GM18867 (cell line): ENCODE data around the gene FBLN2.
"Not testable (repeated sequence)": the region's sequence is repeated elsewhere in the genome, so short reads cannot be mapped to it uniquely, and the experiment has no call there.

Experiments used
- ATAC-seq: cut with Tn5 transposase; IDR thresholded peaks from one replicate; pipeline ENCODE4 v1.9.1; 2021; ENCODE audit warnings: mild to moderate bottlenecking, moderate library complexity; ENCODE audit not compliant: unreplicated experiment

FBLN2 gene

DNA sequence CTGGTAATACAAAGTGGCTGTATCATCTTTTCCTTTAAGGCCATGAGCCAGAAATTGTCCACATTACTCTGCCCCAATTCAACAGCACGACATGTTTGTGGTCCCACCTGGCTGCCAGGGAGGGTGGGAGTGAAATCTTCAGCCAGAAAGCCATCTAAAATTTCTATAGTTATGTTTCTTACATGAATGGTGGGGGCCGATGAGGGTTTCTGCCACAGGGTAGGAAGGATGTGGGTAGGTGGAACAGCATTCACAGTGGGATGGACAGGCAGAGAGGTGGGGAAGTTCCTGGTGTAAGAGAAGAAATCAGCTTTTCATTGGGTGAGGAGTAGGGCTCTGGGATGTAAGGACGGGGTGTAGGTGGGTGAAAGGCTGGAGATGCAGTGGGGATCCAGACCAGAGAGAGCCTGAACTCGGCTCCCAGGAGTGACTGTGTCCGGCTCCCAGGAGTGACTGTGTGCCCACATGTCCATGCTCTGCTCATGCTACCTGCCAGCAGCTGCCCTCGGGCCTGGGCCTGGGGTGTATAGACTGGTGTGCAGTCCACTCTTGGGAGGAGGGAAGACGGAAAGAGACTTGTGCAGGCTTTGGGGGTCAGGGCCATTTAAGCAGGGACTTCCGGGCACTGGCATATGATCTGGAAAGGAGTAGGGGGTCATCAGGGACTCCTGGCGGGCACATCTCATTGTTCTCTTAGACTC lies 3.8 kb upstream of the FBLN2 start:
- ATAC-seq, result no peak

DNA sequence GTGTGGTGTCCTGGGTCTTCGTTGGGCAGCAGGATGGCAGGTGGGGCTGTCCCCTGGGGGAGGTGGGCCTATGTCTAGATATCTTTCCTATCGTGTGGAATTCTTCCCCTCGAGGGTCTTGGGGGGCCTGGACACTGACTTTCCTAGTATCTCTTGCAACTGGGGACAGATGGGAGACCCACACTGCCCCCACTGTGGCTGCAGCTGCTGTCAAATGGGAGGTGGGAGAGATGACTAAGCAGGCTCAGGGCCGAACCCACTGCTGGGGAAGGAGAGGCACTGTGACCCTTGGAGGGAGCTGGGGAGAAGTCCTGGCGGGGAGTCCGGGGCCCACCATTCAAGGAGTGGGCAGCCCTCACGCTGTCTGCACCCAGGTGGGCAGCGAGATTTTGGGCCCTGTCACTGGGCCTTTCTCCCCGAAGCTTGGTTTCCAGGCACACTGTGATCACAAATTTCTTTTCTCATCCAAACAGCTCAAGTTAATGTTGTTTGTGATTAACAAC lies 2.9 kb upstream of the FBLN2 start:
- ATAC-seq, result no peak

DNA sequence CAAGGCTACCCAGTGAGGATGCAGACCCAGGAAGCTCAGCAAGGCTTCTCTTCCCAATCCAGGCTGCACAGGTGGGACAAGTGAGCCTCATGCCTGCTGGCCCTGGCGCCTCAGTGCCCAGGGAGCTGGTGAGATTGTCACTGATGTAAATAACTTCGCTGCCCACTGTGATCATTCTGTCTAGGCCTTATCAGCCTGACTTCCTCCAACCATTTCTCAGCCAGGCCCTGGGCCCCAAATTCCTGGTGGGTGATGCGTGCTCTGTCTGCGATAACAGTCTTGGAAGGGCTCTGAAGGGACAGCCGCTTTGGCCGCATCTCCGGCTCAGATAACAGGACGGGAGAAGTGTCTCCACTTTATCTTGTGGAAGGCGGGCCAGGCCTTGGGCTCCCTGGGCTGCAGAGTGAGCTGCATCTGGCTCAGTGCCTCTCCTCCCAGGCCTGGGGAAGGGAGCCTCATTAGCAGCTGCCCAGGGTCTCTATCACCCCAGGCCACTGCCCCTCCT lies 2.2 kb upstream of the FBLN2 start:
- ATAC-seq, result no peak

DNA sequence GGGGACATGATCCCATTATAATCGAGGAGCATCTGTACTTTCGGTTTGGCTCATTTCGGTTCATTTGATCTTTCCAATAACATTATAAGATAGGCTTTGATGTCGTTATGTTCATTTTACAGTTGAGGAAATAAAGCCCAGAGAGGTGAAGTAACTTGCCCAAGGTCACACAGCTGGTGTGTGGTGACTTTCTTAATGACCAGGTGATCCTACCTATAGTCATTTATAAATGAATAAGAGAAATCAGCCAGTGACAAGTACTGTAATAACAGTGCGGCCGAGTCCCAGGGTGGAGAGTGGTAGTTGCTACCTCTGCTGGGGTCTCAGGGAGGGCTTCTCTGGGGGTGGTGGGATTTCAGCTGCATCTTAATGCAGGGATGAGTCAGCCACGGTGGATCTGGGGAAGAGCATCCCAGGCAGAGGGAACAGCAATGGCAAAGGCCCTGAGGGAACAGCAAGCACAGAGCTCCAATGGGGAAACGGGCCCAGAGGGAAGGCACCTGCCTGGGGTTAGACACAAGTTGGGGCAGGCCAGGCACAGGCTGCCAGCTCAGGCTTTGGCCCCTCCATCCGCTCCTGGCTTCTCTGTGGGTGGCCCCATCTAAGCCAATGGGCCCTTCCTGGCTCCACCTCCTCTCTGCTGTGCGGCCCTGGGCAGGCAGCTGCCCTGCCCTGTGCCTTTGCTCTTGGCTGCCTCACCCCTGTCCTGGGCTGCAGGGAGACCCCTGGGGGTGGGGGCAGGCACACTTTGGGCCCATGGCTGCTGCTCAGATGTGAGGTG lies 1.1 kb upstream of the FBLN2 start:
- ATAC-seq, result no peak

DNA sequence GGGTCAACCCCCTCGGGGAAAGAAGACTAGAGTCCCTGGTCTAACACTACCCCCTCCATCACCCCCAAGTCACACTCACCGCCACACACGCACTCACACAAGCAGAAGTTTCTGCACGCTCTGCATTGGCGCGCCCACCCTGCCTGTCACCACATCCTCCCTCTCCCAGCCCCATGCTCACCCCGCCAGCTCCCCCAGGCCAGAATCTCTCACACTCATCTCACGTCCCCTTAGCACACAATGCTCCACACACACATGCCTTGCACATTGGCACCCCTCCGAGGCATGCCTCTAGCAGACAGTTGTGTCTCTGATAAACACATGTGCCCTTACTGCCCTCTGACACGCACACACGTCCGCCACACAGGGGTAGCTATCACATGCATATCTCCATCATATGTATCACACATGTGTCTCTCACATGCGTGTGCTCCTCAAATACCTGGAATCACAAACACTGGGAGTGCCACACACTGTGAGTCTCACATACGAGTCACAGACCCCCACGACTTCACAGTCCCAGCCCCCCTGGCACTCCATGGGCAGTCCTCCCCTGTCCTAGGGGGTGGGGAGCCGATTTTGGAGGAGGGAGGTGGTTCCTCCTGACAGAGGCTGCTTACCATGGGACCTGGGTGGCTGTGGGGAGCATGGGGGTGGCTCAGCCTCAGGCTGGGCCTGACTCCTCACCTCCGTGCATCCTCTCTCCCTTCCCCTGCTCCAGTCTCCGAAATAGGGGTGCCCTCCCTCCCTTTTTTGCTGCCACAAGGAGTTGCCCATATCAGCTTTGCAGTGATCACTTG lies 898 bp downstream of the FBLN2 start:
- ATAC-seq, result no peak

DNA sequence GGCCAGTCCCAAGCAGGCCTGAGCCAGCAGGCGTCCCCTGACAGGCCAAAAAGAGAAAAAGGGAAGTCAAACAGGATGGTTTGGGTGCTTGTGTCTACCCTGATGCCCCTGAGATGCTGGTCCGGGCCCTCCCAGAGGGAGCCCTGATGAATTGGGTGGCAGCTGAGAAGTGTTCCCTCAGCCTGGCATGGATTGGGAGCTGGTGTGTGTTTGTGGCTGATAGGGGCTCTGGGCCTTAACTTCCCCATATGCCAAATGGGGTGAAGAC lies 1.4 kb downstream of the FBLN2 start:
- no peak for ATAC-seq

DNA sequence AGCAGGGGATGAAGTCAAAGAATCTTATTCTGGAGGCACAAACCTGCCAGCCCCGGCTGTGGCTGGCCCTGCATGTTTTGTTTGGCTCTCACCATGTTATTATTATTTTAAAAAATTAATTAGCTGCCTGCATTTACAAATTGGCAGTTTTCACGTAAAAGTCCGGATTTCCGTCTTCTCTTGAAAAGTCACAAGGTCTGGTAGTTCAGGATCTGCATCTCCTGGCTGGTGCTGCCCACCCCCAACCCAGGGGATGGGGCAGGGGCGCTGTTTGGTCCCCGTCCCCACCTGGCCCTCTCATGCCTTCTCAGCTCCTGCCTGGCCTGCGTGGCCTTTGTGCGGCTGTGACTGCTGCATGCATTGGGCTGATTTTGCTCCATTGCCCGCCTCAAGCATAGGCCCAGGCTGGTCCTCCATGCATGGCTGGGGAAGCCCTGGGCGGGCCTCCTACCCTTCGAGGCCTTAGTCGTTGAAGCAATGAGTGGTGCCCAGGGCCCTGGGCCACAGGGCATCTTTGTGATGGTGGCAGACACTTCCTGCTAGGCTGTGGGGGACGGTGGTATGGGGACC lies 2.0 kb downstream of the FBLN2 start:
- ATAC-seq, result no peak

DNA sequence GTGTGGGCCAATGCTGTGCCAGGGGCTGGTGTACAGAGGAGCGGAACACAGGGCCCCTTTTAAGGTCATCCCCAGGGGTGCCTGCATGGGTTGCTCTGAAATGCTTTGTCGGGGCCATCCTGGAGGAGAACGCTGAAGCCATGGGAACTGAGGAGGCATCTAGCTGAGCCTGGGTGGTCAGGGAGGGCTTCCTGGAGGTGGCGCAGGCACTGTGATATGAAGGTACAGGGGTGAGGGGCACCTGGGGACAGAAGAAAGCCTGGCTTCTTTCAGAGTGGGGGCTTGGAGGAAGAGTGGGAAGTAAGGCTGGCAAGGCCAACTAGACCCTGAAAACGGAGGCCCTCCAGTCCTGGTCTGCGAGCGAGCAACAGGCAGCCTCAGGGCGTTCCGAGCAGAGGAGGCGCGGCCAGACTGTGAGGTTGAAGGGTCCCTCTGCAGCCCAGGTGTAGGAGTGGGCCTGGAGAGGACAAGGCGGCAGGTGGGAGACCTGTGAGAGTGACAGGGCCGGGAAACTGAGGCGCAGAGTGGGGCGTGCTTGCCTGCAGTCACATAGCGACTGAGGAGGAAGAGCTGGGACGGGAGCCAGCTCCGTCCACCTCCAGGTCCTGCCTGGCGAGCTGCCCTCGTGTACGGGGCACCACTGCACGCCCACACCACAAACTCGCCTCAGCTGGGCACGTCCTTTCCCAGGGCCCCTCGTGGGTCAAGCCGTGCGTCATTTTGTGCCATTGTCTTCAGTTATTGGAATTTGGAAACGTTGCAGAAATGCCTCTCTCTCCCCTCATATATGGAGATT lies 4.1 kb downstream of the FBLN2 start:
- no peak for ATAC-seq

DNA sequence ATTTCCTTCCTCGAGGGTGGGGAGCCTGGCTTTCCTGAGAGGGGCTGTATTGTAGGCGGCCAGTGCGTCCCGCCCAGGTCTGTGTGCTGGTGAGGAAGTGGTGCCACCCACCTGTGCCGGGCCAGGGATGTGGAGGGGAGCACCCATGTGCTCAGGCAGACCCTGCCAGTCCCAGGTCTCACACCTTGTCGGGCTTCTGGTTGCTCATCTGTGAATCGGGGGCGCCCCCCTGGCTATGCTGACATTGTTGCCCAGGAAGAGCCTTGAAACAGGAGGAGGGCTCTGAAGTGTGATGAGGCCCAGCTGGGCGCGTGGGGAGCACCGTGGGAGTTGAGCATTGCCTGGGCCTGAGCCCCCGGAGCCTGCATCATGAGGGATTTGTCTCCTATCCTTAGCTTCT lies 4.8 kb downstream of the FBLN2 start:
- no peak for ATAC-seq

DNA sequence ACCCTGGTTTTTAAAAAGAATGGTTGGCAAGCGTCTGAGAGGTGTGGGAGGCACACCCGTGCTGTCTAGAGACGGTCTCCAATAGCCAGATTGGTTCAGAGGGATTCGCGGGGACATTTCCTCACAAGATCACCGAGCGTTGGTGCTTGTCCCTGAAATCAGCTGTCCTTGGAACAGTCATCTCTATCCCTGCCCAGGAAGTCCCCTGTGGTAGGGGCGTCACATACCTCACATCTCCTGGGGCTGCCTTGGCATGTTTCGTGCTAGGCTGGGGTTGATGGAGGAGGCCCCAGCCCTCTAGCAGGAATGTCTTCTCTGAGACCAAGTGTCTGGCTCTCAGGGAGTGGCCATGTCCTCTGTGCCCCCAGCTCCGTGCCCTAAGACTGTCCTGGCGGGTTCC lies 6.8 kb downstream of the FBLN2 start:
- no peak for ATAC-seq

DNA sequence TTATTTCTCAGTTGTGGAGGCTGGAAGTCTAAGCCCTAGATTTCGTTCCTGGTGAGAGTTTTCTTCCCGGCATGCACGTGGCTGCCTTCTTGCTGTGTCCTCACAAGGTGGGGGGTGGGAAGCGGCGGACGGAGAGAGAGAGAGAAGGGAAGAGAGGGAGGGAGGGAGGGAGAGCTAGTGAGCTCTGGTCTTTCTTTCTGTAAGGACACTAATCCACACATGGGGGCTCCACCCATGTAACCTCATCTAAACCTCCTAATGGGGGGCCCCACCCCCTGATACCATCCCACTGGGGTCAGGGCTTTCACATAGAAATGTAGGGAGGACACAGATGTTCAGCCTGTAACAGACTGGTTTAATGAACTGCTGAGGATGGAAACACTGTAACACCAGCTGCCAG lies 7.3 kb downstream of the FBLN2 start:
- no peak for ATAC-seq

DNA sequence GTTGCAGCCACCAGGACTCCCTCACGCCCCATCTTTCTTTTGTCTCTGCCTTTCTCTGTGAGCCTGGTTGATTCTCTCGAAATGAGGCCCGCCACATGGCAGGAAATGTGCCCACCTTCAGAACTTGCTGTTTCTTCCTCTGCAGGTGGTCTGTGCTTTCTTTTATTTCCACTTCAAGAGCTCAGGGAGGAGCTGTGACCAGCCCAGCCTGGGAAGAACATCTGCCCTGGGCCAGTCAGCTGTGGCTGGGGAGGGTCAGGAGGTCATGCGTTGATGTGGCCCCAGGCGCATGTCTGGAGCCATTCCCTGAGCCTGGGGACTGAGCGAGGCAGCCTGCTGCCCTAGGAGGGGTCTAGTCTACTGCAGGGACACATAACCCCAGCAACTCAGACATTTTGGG lies 8.0 kb downstream of the FBLN2 start:
- ATAC-seq, result no peak

DNA sequence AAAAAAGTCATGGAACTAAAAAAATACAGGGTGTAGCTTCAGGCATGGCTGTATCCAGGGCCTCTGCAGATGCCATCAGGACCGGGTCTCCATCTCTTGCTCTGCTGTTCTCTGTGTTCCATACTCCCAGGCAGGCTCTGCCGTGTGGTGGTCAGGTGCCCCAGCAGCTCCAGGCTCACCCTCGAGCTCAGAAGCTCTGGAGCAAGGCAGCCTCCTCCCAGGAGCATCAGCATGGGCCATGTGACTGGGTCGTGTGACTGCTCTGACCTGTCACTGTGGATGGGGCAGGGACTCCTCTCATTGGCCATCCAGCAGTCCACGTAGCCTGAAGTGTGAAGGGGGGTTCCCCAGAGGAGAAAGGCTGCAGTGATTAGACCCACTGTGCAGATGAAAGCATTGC lies 8.5 kb downstream of the FBLN2 start:
- ATAC-seq, result no peak

DNA sequence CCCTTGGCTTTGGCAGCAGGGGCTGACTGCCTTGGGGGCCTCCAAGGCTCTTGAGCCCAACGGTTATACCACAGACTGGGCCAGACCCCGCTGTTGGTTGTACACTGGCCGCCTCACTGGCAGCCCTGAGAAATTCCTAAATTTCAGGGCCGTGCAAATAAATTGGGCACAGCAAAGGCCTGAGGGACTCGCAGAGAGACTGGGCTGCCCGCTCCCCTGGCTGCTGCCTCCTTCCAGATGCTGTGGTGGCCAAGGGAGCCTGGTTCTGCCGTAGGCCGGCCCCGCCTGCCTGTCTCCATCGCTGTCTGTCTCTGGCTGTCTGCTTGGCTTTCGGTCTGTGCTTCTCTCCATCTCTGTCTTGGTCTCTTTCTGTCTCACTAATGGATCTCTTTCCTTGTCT lies 9.0 kb downstream of the FBLN2 start:
- ATAC-seq, result no peak

DNA sequence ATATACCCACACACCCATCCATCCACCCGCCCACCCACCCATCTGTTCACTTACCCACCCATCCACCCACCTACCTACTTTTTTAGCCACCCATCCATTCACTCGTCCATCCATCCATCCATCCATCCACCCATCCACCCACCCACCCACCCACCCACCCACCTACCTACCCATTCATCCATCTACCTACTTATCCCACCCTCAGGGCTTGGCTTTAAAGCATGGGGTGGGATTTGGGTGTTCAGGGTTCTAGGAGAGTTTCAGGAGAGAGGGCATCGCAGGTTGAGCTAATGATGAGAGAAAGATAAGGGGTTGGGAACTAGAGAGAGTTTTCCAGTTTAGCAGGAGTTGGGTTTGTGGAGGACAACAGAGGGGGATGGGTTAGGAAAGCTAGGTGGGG lies 9.7 kb downstream of the FBLN2 start:
- no peak for ATAC-seq

DNA sequence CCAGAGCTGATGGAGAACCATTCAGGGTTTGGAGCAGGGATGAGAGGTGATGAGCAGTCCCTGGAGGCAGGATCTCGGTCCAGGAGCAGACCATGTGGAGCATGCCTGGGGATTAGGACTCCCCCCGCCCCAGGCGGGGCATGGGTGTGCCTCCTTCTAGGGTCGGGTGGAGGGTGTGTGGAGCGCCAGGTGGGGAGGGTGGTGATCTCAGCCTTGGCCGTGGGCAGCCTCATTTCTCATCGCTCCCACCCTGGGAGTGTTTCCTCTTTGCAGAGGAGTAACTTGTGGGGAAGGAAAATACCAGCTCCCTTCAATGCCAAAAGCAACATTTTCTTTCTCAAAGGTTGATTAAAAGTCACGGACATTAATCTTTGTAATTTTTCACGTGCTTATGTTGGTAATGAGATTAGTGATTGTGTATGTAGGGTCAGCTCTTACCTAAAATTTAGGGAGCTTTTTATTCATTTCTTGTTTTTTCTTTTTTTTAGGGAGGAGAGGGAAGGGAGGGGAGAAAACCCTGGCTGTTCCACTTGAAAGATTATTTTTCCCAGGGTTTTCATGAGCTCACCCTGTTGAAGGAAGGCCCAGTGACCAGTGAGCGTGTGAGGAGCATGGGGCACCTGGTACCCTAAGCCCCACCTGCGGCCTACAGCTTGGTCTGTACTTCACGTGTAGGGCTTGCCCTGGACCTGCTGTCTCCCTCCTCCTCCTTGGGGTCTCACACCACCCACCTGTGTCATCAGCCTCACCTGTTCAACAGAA lies 11.0 kb downstream of the FBLN2 start:
- no peak for ATAC-seq

DNA sequence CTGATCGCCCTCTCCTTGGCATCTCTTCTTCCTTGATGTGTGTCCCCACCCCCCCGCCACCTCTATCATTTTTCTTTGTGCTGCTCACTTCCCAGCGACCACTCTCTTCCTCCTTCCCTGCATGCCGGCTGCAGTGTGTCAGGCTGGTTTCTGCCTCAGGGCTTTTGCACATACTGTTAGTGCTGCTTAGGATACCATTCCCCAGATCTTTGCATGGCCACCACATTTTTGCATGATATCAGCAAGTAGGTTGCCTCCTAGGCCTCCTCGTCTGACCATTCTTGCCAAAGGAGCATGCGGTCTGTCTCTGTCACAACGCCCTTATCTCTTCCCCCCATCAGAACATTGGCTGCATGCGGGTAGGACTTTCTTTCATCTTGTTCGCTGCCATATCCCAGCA lies 12.5 kb downstream of the FBLN2 start:
- no peak for ATAC-seq

DNA sequence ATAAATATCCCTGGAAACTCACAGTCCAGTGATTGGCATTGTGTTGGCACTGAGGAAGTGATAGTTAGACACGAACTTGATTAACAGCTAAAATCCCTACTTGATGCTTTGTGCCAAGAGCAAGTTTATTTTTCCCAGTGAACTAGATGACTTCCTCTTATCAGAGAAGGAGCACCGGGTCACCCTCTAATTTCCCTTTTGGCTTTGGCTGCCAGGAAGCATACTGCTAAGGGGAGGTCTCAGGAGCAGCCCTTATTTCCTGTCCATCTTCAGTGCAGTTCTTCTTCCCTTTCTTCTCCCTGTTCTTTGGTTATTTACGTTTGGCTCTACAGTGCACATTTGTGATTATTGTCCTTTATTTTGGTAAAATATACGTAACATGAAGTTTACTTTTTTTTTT lies 13.0 kb downstream of the FBLN2 start:
- no peak for ATAC-seq

DNA sequence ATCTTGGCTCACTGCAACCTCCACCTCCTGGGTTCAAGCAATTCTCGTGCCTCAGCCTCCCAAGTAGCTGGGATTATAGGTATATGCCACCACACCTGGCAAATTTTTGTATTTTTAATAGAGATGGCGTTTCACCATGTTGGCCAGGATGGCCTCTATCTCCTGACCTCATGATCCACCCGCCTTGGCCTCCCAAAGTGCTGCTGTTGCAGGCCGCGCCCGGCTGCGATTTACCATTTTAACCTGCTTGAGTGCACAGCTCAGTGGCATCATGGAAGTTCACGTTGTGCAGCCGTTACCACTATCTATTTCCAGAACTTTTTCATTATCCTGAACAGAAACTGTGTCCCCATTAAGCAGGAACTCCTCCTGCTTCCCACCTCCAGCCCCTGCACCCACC lies 13.5 kb downstream of the FBLN2 start:
- ATAC-seq, result not testable (repeated sequence)

DNA sequence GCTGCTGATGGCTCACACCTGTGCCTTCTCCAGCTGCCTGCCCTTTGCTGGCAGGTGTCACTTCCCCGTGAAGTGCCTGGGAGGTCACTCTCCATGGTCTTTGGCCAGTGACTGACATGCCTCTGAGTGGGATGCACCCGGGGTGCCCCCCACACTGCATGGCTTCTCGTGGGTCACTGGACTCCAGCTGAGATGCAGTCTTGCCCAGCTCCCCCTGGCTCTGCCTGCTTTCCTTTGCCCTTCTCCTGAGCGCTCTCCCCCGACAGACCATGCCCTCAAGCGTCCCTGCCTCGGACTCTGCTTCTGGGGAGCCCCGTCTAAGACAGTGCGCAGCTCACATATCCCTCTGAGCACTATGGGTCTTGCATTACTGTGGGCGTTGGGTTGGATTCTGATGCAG lies 14.4 kb downstream of the FBLN2 start:
- no peak for ATAC-seq
